SK-N-DZ (cell line): ENCODE results near the gene MYH7B.

Source experiments
- DNase-seq: peaks from one replicate; pipeline ENCODE4 v3.0.0-alpha.2; 2015; ENCODE audit warnings: low spot score

Gene MYH7B

DNA sequence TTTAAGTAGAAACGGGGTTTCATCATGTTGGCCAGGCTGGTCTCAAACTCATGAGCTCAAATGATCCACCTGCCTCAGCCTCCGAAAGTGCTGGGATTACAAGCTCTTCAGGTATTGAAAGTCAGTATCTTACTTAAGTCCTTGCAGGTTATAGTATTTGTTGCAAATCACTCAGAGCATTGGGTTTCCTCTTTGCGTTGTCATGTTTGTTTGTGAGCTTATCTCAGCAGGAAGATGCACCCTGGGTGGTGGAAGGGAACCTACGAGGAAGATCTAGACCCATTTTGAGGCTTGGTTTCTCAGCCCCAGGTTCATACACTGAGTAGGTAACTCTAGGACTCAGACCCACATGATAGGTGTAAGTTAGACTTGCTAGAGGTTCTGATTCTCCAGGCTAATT is 18.6 kb downstream of the MYH7B start:
- no peak for DNase-seq

DNA sequence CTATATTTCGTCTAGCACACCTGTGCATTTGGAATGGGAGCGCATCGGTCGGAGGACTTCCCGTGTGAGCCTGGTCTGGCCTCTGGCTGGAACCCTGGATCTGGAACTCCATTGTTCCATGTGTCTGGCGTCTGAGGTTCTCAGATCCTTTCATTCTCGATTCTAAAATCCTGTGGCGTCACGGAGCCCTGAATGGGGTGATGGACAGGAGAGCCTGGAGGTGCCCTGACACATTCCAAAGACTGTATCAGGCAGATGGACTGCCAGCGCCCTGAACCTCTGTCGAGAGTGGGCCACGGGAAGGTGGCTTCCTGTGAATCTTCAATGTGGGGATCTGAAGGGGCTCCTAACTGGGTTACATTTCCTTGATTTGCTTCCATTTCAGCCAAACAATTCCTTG is 20.6 kb downstream of the MYH7B start:
- DNase-seq, result no peak

DNA sequence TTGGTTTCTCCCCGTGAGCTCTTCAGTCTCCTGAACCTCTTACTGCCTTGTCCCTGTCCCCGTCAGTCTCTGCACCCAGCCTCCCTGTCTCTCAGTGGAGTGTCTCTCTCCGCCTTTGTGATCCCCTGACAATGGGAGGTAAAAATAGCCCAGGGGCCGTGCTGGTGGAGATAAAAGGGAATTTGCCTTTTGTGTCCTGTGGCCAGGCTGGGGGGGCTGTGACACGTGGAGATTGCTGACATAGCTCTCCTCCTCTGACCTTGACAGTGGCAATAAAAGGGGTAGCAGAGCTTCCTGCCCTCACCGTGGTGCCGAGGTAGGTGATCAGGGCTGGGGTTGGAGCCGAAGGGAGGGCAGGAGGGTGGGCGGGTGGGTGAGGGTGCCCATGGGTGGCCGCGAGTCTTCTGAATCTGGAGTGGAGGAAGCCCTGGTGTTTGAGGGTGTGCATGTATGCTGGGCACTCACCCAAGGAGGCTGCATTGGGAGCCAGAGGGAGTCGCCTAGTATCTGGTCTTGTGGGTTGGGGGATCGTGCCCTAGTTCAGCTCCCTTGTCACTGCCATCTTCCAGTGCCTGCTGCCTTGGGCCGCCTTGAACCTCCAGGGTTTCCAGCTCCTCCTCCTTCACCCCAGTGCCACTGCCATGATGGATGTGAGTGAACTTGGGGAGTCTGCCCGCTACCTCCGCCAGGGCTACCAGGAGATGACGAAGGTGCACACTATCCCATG is 21.9 kb downstream of the MYH7B start:
- no peak for DNase-seq

DNA sequence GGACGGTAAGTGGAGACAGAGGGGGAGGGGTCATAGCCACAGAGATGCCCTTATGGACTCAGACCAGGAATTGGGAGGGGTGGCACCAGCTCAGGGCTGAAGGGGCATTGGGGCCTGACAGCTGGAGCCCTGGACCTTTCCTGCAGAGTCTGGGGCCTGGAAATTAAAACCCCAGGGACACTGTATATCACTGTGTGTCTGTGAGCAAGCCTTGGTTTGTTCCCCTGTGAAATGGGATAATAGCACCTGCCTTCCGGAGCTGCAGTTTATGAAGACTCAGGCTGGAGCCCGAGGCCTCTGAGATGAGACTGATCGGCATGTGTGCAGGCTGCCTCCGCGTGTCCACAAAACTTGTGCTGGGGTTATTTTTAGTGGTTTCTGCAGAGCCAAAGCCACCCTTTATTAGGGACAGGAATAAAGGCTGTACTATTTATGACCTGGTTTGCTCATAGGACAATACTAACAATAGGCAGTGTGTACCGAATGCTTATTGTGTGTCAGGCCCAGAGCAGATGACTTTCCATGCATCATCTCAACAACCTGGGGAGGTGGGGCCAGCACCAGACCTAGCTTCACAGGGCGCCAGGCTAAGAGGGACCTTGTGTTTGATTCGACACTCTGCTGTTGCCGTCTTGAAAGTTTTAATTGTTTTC is 22.6 kb downstream of the MYH7B start:
- no peak for DNase-seq

DNA sequence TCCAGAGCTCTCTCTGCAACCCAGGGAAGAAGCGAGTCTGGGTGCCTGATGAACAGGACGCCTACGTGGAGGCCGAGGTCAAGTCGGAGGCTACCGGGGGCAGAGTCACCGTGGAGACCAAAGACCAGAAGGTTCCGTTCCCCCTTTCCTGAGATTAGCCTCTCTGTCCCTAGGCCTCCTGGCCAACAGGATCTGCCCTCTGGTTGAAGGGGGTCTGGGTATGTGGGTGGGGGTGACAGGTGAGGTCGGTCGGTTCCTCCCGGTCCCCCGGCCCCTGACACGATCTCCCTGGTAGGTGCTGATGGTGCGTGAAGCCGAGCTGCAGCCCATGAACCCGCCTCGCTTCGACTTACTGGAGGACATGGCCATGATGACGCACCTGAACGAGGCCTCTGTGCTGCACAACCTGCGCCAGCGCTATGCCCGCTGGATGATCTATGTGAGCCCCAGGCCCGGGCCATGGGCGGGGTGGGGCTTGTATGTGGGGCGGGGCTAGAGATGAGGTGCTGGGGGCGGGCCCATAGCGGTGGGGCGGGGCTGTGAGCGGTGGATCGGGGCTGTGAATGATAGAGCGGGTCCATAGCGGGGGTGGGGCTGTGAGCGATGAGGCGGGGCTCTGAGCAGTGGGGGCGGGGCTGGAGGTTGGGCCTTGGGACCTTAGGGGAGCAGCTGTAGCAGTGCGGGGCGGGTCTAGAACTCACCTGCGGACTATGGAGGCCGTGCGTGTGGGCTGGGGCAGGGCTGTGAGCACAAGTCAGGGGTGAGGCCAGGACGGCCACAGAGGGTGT is 23.9 kb downstream of the MYH7B start:
- no peak for DNase-seq

DNA sequence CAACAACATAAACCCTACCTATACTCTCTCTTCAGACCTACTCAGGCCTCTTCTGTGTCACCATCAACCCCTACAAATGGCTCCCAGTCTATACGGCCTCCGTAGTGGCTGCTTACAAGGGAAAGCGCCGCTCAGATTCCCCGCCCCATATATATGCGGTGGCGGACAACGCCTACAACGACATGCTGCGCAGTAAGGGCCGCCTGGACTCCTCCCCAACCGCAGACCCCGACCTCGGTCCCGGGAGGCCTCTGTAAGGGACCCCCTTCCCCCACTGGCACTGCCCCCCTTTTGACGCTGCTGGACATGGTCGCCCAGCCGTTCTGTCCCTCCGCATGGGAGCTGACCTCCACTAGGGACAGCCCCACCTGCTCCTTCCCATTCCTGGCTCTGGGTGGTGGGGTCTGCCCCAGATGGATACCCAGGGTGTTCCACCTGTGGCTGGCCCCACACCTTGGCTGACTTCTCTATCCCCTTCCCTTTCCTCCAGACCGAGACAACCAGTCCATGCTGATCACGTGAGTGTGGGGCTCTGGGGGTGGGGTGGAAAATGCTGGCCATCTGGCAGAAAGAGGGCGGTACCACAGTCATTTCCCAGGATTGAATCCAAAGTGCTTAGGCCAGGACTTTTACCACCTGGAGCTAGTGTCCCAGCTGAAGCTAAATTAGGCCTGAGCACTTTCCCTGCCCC is 25.0 kb downstream of the MYH7B start:
- DNase-seq, result peak; percentile 84

DNA sequence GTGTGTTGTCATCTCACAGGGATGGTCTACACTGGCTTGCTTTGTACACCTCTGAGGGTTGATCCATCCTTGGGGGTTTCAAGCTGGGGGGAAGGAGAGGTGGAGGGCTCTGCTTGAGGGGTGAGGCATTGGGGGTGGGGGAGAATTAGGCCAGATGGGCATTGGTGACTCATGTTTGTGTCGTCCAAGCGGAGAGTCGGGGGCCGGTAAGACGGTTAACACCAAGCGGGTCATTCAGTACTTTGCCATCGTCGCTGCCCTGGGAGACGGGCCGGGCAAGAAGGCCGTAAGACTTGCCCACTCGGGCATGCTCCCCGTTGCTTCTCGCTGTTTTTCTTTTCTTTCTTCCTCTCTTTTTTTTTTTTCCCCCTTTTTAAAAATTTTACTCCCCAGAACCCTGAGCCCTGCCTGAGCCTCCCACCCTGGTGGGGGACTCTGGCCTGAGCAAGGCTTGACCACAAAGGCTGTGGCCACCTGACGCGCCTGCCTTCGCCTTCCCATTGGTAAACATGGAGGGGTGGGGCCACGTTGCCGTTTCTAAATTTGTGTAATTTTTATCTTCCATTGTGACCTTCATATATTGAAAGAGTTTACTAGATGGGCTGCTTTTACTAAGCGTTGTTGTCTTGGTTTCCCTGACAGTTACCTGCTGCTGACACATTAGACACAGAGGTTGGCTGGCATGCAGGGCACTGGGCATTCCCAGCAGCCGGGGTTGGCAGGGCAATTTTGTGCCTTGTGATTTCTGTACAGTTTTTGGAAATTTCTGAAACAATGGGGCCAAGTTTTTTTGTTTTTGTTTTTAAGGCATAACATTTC is 26.8 kb downstream of the MYH7B start:
- no peak for DNase-seq

DNA sequence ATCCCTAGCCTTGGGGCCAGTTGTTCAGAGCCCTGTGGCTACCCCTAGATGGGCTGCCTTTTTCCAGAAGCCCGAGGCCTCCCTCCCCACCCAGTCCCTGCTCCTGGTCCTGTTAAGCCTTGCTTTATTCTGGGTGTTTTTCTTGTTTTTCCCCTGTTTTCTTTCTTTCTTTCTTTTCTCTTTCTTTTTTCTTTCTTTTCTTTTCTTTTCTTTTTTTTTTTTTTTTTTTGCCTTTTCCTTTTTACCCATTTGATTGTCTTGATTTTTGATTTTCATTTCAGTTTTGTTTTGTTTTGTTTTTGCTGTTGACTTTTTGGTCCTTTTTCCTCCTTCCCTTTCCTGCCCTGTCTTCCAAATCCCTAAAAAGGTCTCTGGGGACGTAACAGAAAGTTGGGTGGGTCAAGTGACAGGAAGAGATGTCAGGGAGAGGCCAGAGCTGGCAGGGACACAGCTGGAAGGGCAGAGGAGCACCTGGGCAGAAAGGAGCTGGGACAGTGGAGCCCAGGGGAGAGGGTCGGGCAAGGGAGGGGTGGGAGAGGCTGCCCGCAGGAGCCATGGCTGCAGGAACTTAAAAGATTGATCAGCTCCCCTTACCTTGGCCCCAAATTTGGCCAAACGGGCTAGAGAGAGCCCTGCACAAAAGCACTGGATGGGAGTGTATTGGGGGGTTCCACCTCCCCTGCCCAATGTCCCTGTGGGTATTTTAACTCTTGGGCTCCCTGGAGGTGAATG is 27.6 kb downstream of the MYH7B start:
- no peak for DNase-seq

DNA sequence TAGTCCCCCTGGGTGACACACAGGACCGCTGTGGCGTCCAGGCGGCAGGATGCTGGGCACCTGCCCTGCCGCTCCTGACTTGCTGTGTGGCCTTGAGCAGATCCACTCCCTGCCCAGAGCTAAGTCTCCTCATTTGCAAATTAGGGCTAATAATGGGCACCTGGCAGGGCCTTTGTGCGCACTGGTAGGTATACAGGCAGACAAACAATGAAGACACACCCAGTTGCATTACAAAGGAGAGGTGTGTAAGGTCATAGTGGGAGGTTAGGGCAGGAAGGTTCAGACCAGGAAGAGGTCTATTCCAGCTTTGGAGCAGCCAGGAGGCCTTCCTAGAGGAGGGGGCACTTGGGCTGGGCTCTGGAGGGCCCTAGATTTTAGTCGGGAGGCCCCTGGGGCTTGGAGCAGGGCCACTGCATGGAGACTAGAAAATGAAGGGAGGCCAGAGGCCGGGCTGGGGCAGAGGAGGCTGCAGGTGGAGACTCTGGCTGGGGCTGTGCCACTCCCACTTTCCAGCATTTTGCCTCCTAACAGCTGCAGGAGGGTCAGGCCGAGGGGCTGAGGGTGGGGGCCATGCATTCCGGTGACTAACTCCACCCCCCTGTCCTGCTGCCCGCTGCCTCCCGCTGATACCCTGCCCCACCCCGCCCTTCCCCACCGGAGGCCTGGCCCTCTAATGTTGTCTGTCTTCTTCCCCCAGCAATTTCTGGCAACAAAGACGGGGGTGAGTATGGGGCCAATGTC is 28.5 kb downstream of the MYH7B start:
- DNase-seq, result no peak

DNA sequence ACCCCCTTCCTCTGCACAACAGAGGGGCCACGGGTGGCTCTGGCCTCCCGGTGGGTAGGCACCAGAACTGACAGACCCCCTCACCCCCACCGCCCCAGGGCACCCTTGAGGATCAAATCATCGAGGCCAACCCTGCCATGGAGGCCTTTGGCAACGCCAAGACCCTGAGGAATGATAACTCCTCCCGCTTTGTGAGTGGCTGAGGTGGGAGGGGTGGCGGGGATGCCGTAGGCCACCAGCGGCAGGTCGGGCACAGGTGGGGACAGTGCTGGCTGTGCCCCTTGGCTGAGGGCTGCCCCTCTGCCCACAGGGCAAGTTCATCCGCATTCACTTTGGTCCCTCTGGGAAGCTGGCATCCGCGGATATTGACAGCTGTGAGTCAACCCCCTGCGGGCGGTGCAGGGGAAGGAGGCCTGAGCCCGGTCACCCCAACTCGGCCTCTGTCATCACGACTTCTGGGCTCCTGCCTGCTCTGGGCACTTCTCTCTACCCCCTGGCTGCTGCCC is 29.1 kb downstream of the MYH7B start:
- DNase-seq, result no peak

DNA sequence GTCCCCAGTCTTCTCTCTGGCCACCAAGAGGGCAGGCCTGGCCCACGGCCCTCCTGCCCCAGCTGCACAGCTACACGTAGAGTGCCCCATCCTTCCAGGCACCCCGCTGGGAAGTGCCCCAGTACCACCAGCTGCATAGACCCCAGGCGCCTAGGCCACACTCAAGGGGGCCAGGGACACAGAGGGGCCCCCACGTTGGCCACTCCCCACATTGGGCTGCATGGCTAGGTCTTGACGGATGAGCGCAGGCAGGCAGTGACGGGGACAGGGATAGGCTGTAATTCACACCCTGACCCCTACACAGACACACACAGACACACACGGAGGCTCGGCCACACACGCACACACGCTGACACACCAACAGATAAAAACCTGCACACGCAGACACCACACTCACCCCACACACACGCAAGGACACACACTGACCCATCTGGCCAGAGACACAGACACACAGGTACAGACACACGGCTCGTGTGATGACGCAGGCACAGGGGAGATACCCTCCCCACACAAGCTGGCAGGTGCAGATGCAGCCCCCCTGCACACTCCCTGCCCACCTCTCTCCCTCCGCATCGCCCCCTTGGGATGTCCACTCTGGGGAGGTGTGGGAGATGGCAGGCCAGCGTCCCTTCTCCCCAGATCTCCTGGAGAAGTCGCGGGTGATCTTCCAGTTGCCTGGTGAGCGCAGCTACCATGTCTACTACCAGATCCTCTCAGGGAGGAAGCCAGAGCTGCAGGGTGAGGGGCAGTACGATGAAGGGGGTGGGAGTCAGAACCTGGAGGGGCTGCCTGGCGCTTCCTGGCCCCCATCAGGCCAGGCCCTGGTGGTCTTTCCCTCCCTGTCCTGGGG is 30.0 kb downstream of the MYH7B start:
- DNase-seq, result no peak

DNA sequence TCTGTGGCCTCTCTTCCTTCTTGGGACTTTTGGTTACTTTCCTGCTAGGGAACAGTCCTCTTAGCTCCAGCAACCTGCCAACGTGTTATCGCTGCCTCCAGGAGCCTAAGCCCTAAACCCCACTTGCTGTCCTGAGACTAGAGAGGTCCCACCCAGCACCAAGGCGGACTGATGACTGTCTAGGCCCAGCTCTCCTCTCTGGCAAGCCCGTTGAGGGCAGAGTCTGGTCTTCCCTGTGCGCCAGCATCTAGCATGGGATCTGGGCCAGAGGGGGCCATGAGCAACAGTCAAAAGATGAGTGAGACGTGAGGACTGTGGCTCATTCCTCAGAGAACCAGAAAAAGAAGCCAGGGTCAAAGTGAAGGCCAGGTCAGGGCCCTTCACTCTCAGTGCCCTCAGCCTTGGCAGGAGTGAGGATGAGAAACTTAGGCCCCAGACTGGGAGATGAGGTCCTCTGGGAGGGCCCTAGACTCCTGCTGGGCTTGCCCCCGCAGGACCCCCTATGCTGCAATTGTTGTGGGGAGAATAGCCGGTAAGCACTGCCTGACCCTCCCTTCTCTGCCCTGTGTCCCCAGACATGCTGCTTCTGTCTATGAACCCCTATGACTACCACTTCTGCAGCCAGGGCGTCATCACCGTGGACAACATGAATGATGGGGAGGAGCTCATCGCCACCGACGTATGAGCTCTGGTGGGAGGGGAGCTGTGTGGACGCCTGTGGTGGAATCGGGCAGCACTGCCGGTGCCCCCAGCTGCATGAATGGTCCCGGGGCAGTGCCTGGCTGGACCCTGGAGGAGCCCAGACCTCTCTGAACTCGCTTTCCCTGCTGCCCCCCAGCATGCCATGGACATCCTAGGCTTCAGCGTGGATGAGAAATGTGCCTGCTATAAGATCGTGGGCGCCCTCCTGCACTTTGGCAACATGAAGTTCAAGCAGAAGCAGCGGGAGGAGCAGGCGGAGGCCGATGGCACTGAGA is 30.9 kb downstream of the MYH7B start:
- DNase-seq, result no peak

DNA sequence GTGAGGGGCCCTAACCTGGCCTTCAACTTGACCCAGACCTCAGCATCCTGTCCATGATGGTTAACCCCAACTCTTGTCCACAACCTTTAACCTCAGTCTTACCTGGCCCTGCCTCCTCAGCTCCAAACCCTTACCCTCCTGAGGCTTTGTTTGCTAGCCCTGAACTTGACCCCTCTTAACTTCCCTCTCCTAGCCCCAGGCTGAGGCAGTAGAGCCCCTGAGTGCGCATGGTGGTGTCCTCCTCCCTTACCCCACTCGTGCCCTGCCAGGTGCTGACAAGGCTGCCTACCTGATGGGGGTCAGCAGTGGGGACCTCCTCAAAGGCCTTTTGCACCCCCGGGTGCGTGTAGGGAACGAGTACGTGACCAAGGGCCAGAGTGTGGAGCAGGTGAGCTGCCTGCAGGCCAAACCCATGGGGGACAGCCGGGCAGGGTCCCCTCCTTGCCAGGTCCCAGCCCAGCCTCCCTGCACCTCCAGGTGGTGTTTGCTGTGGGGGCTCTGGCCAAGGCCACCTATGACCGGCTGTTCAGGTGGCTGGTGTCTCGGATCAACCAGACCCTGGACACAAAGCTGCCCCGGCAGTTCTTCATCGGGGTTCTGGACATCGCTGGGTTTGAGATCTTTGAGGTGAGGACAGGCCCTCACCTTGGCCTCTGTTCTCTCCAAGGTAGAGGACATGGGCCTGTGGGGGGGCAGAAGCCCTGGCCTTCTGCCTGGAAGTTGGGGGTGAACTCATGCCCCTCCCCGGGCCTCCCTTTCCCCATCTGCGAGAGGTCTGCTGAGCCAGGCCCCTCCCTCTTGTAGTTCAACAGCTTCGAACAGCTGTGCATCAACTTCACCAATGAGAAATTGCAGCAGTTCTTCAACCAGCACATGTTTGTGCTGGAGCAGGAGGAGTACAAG is 31.9 kb downstream of the MYH7B start:
- no peak for DNase-seq

DNA sequence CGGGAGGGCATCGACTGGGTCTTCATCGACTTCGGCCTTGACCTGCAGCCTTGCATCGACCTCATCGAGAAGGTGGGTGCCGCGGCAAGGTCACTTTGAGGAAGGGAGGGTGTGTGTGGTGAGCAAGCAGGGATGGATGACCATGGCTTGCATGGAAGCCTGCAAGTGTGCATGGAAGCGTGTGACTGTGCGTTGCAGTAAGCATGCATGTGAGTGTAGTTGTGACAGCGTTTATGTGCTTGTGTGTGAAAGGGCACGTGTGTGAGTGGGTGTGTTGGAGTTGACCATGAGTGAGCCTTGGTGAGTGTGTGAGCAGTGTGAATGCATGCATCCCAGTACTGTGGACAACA is 32.5 kb downstream of the MYH7B start:
- DNase-seq, result no peak

DNA sequence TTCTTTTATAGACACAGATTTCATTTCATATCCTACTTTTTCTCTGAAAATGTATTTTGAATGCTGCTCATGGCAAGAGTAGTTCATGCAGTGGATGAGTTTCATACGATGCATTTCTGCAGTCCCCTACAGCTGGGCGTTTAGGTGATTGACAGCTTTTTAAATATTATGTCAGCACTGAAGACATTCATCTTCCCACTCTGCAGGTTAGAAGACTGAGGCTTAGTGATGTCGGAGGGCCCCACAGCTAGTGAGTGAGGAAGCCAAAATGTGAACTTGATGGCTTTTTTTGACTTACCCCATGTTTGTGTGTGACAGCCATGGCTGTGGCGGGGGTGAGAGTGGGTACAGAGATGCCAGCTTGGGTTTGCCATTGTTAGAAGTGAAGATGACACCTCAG is 33.5 kb downstream of the MYH7B start:
- DNase-seq, result no peak

DNA sequence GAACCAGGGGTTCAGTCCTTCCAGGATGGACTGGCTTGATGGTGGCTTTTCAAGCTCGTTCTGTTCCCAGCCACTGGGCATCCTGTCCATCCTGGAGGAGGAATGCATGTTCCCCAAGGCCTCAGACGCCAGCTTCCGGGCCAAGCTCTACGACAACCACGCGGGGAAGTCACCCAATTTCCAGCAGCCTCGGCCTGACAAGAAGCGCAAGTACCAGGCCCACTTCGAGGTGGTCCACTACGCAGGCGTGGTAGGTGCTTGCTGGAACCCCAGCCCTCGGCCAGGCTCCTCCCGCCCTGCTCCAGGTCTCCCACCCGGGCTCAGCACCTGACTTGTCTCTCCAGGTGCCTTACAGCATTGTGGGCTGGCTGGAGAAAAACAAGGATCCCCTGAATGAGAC is 34.0 kb downstream of the MYH7B start:
- DNase-seq, result no peak

DNA sequence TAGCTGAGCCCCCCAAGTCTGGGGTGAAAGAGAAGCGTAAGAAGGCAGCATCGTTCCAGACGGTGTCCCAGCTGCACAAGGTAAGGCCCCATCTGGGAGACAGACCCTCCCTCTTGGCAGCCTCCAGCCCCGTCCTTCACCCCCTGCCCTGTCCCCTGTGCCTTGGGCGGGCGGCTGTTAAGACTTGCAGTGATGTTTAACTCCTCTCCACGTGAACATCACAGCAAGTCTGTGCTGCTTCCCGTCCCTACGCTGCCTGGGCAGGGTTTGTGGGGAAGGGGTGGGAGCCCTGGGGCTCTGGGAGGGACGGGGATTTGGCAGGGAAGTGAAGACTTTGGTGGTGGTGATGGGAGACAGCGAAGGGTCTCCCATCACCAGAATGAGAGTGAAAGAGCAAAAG is 34.6 kb downstream of the MYH7B start:
- no peak for DNase-seq
